ENCODE measurements around the gene ZNF169.
"Not testable (repeated sequence)": the region's sequence is repeated elsewhere in the genome, so short reads cannot be mapped to it uniquely, and the experiment has no call there.

ZNF169 gene

GRCh38 chr9:94348754-94349153 lies 89.7 kb downstream of the ZNF169 start:
- not testable (repeated sequence) for DNase-seq
